Thyroid gland (tissue), 4 donors: ENCODE measurements around the gene RNASEH2A.

Source experiments
- POLR2A ChIP-seq, 2 donors: fragments of 450-650 bp; IDR thresholded peaks; one replicate each; pipeline ENCODE4 v1.6.1; 2017; ENCODE audit warnings: antibody characterized with exemption in 2 of 2, mild to moderate bottlenecking in 2 of 2, moderate library complexity in 1 of 2
- TF ChIP-seq, protein P1 (sequence below), 6 experiments: fragments of 200-600 bp in 3 of 6; fragments of 450-650 bp in 3 of 6; sonication (generic) in 3 of 6; IDR thresholded peaks; one replicate each; pipeline ENCODE4 v1.5.1; 2016 to 2019; ENCODE audit warnings: antibody characterized with exemption in 6 of 6, mild to moderate bottlenecking in 2 of 6, inconsistent platforms in 1 of 6, moderate library complexity in 1 of 6

DNA sequence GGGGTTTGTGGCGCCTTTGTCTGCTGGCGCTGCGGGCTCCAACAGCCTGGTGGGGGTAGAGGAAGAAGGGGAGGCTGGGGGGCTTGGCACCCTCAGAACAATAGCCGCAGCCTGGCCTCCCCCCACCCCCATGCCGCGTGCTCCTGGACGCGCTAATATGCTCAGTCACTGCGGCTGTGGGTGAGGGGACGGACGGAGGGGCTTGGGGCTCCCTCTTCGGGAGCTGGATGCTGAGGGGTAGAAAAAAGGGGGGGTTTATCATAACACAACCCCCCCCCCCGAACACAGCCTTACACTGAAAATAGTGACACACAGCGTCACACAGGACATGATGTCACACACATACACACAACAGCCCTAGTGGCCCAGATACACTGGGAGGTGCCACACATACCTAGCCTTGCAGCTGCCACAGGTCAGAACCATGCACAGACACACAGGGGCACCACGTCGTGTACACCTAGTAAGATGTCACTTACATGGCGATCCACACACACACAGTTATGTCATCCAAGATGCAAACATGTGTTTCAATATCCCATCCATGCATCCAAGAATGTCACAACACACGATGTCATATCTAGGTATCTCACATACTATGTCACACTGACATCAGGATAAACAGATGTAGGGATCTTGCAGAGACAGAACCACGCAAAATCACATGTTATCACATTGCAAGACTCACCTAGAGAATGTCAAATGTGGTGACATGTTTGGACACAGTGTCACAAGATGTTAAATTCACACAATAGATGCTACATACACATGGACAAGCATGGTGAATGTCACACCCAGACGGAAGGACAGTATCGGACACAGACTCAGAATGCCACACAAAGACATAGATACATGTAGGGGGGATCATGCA, 32.7 kb downstream of the RNASEH2A start:
- TF ChIP-seq, protein P1, sequence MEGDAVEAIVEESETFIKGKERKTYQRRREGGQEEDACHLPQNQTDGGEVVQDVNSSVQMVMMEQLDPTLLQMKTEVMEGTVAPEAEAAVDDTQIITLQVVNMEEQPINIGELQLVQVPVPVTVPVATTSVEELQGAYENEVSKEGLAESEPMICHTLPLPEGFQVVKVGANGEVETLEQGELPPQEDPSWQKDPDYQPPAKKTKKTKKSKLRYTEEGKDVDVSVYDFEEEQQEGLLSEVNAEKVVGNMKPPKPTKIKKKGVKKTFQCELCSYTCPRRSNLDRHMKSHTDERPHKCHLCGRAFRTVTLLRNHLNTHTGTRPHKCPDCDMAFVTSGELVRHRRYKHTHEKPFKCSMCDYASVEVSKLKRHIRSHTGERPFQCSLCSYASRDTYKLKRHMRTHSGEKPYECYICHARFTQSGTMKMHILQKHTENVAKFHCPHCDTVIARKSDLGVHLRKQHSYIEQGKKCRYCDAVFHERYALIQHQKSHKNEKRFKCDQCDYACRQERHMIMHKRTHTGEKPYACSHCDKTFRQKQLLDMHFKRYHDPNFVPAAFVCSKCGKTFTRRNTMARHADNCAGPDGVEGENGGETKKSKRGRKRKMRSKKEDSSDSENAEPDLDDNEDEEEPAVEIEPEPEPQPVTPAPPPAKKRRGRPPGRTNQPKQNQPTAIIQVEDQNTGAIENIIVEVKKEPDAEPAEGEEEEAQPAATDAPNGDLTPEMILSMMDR (IDR thresholded peaks at IDR 0.05): no peak
- no peak for TF ChIP-seq POLR2A (IDR thresholded peaks at IDR 0.05)
